Ureter (tissue), 1 donor: ENCODE data around the gene ZBTB16. TPM values are rescaled to one million over a fixed set of nuclear protein-coding genes. Genes with fewer than 3 reads are reported as not detected.

Experiments used
- DNase-seq: peaks from one replicate; pipeline ENCODE4 v3.0.0-alpha.2; 2020; ENCODE audit warnings: low spot score
- total RNA-seq: library from RNA; stranded (reverse); gene quantifications from one replicate; pipeline ENCODE4 v1.2.4, GENCODE V29; 2023
- donor health status: DM: yes; HTN: yes; CAD: no.

Gene ZBTB16
- total RNA-seq, 1 donor from 2014 or later, result 166 TPM

DNA sequence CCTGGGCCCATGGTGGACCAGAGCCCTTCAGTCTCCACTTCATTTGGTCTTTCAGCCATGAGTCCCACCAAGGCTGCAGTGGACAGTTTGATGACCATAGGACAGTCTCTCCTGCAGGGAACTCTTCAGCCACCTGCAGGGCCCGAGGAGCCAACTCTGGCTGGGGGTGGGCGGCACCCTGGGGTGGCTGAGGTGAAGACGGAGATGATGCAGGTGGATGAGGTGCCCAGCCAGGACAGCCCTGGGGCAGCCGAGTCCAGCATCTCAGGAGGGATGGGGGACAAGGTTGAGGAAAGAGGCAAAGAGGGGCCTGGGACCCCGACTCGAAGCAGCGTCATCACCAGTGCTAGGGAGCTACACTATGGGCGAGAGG lies 4.3 kb downstream of the ZBTB16 start:
- DNase-seq, result no peak

DNA sequence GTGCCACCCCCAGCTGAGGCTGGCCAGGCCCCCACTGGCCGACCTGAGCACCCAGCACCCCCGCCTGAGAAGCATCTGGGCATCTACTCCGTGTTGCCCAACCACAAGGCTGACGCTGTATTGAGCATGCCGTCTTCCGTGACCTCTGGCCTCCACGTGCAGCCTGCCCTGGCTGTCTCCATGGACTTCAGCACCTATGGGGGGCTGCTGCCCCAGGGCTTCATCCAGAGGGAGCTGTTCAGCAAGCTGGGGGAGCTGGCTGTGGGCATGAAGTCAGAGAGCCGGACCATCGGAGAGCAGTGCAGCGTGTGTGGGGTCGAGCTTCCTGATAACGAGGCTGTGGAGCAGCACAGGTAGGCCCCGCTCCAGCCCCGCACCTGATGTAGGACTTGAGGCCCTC lies 4.7 kb downstream of the ZBTB16 start:
- no peak for DNase-seq

DNA sequence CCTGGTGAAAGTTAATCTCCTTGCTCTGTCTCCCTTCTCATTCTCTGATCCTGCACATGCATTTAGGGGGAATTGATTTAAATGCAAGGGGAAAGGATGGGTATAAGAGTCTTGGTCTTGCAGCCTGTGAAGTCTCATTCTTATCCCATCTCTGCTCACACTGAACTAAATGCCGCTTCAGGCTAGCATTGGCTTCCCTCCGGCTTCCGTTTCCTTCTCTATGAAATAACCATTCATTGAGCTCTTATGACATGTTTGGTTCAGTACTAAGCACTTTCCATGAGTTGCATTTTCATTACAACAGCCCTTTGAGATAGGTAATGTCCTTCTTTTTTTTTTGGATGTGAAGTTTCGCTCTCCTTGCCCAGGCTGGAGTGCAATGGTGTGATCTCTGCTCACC lies 5.6 kb downstream of the ZBTB16 start:
- DNase-seq, result no peak

DNA sequence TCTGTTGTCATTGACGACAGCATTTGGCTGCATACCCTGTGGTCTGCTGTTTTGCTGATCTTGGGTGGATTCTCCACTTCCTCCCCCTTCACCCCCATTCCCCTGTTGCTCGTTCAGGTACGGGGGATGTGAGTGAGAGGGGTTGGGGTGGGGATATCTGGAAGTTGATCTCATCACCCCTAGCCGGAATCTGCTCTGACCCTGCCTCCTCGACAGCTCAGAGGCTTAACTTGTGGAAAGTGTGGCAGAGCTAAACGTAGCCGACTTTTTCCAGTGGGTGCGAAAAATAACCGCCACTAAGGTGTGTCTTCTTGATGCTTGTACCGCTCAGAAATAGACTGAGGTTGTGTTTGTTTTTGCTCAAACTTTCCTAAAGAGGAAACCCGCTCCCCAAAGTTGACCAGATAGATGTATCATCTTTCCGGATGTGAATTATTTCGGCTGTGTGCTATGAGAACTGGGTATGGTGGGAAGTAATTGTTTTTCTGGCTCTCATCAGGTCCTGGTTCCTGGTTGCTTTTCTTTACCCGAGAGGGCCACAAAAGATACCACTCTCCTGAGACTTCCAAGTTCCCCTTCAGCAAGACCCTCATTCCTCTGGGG lies 6.6 kb downstream of the ZBTB16 start:
- DNase-seq, result no peak

DNA sequence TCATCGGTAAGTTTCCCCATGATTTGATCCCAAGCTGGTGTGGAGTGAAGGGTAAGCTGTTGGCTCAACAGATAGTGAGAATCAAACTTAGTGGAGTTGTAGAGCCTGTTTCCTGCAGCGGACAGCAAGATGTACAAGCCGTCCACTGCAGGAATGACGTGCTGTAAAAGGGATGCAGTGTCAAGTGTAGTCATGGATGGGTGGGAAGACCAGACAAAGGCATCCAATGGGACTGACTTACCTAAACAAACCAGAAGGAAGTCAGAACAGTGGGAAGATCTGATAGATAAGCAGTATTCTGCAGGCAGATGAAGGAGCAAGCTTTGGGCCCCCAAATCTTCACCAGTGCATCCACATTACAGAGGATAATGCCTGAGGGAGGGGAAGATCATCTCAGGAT lies 8.8 kb downstream of the ZBTB16 start:
- DNase-seq, result no peak

DNA sequence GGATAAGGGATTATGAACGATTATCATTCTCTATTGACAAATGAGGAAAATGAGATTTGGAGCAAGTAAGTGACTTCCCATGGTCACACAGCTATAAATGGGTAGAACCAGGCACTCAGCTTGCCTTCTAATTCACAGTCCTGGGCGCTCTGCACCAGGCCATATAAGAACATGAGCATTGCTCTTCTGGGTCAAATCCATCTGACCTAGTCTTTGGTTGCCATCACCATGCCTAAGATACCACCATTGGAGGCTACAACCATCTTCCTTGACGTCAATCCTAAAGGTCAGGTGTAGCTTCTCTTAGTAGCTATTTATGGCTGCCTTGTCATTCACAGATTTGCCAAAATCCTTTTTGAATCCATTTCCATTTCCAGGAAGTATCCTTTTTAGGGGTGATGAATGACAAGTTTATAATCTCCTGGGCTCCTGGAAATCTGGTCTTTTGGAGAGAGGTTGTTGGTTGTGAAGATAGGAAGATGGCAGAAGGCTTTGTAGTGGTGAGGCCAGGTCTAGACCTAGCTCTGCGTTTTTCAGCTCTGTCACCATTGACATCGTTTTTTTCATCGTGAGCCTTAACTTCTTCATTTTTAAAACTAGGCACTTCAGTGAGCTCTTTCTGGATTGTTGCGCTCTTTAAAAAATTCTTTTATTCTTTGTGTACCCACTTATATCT lies 11.1 kb downstream of the ZBTB16 start:
- DNase-seq, result no peak

DNA sequence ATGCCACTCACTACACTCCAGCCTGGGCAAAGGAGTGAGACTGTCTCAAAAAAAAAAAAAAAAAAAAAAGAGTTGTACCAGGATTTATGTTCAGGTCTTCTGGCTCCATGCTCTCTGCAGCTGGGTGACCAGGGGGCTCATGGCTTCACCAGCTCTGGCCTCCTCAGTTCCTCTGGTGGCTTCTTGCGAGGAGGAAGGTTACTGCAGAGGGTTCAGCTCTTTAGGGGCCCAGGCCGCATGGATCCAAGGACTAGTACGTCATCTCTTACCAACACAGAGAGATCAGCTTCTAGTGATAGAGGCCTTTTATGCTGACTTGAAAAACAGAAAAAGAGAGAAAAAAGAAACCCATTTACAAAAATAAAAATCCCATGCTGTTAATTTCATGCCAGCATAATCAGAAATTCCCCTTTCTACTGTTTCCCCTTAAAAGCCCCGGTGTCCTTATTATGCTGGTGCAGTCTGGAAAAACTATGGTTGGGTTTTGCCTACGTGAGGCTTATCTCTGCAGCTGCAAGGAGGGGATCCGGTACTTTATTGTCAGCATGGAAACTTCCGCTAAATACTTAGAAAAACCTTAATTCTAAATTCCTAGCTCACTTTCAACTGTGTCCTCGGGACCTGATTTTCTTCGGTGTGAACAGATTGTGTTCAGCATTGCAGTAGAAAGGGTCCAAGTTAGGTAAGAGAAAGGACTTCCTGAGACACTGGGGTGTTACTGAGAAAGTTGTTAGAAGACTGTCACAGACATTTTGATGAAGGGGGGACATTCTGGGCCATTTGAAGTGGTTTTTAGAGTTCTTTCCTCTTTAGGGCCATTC lies 13.7 kb downstream of the ZBTB16 start:
- DNase-seq, result no peak

DNA sequence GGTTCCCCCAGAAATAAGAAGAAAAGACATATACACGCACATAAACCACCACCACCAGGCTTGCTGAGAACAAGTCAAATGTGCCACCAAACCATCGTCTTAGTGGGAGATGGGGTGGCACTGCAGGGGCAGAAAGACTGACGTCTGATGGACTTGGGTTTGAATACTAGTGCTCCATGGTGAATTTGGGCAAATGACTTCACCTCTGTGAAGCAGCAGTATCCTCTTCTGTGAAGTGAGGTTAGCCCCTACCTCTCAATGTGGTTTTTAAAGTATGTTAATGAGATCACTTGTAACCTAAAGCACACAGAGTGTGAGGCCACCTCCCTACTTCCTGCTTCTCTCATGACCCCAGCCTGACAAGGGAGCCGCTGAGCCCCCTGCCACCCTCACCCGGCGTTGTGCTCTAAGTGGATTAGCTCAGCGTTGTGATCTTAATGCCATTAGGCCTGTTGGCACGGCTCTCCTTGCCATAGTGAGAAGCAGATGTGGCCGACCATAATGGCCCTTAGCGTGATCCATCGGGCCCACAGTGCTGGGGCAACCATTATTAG lies 14.4 kb downstream of the ZBTB16 start:
- DNase-seq, result no peak

DNA sequence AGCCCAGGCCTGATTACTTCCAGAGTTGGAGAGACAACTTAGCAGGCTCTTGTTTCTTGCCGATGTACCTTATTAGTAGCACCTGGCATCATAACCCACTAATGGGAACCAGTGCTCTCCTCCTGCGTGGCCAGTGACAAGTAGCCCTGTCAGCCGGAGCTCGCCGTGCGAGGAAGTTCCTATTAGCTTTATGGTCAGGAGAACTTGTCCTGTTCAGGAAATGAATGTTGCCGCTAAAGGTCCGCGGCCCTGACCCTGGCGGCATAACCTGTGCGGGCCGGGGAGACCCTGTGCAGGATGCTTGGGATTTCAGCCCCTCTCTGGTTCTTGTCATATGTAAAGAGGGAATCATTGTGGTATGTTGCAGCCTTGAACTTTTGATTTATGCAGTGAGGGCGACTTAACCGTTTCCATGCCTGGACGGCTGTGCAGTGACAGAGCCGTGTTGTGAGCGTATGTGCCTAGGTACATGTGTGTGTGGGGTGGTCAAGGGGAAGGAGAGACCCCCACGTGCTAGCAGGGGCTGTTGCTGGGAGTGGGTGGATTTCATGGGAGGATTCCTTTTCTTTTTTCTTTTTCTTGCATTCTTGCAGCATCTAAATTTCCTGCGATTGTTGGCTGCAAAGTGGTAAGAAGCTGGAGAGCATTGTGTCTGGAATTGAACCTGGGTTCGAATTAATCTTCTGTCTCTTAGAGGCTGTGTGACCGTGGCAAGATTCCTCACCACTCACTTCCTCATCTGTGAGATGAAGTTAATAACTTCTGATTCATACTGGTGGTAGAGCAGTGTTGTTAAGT lies 15.2 kb downstream of the ZBTB16 start:
- DNase-seq, result no peak

DNA sequence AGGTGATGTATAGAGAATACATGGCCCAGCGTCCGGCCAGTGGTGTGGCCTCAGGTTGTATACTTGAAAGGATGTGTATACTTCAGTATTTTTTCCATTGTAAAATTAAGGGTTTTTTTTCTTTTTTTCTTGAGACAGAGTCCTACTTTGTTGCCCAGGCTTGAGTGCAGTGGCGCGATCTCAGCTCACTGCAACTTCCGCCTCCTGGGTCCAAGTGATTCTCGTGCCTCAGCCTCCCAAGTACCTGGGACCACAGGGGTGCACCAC lies 15.8 kb downstream of the ZBTB16 start:
- DNase-seq, result no peak

DNA sequence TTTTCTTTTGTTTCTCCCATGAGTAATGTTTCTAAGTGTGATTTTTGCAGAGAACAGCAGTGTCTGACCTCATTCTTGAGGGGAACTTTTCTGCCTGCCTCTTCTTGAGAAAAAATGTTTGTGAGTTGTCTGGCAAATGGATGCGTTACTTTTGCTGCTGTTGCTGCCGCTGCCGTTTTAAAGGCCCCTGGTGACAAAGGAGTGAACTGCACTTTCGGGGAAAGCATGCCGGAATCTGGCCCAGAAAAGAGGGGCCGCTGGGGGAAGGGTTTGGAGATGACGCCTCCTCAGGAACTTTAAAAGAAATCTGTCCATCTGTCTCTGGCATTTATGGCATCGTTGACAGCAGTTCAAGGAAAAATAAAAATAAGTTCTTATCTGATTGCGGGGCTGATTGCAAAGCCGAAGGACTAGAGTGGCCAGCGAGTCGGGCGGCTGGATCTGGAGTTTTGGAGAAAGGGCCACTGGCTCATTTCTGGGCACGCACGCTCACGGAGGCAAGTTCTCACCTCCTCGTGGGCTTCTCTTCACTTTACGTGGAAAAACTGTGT lies 16.5 kb downstream of the ZBTB16 start:
- no peak for DNase-seq

DNA sequence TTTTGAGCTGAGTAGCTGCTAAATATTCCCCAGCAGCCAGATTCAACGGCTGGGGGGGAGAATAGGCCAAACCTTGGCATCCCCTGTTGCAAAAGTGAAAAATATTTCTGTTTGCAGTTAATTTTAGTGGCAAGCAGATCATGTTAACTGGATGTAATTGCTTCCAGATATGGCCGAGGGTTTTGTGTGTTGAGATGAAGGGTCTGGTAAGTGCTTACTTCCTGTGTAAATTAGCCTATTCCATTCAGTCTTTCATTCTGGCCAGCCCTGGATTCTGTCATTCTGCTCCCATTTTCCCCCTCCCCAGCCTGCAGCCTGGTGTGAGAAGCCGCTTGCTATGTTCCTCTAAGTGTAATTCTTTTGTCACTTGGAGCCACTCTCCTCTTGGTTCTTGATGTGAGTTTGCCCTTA lies 17.4 kb downstream of the ZBTB16 start:
- DNase-seq, result no peak

DNA sequence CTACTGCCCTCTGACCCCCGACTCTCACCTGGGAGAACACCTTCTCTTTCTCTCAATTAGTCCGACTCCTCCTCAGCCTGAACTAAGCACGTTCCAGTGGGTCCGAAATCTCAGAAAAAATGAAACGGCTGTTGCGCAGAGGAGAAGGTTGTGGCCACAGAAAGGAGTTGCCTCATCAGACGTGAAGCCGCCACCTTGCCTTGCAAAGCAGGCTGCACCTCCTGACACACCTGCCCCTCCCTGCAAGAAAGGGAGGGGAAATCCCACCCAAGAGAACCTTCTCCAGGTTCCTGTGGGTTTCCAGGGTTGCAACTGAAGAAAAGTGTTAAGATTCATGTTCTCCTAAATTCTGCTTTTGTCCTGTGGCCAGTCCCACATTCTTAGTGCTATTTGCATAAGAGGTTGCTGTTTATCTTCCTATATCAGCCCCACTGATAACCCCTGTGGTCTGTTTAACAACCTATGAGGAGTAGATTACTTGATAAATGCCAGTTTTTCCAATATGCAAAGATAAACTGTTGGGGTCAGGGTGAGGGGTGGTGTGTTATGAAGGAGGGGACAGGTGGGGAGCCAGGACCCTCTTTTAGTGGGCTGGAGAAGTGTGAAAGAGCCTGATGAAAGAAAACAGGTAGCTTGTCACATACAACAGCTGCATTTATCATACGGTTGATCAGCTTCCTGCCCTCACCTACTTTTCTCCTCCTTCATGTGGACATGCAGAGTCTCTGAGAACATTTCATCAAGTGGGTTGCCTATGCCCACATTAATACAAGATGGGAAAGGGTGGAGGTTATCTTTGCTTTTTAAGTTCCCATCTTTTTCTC lies 18.2 kb downstream of the ZBTB16 start:
- DNase-seq, result no peak

DNA sequence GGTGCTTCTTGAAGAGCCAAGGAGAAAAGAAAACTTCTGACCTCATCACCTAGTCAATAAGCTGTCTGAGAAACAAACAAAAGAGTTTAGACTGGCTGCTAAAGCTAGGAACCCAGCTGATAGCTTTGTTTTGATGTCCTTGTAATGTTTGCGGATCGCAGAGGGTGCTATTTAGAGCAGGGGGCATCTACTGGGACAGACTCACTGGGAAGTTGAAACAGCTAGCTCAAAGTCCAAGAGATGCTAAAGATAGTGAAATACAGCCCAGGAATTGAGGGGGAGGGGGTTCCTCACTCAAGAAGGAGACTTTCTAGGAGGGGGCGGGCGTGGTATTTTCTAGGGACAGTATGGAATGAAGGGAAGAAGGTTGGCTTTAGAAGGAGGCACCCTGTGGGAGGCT lies 18.9 kb downstream of the ZBTB16 start:
- no peak for DNase-seq

DNA sequence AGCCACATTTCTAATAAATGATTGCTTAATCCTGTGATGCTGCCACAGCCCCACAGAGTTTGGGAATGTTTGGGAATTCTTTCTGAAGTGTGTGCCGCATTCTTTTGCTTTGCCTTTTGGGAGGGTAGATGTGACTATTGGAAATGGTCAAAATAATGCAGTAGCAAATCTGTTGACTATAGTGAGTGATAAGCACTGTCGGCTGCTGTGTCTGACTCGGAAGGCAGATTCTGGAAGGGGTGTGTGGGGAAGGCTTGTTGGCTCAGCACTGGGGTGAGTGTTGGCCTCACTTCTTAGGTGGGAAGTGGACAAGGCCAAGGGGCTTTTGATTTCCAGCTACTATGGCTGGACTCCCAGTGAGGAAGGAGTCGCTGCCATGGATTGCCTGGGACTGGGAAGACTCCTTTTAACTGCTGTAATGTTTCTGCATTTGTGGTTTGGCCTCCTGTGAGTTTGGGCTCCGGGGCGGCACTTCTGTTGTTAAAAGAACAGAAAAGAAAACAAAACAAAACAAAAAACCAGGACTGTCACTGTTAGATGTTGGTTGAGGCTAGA lies 20.1 kb downstream of the ZBTB16 start:
- no peak for DNase-seq

DNA sequence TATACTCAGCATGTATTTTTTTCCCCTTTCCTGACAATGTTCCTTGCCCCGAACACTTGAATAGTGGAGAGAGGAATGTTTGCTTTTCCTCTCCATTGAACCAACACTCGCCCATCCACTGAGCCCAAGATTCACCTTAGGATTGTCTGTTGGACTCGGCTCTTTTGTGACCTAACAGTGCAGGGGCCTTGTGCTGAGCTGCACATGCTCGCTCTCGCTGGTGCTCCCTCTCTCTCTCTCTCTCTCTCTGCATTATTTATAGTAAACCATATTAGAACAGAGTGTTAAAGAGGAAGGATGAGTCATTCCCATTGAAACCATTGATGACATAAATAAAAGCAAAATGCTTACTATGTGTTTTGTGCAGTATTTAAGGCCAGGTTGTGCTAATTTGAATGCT lies 20.7 kb downstream of the ZBTB16 start:
- DNase-seq, result no peak

DNA sequence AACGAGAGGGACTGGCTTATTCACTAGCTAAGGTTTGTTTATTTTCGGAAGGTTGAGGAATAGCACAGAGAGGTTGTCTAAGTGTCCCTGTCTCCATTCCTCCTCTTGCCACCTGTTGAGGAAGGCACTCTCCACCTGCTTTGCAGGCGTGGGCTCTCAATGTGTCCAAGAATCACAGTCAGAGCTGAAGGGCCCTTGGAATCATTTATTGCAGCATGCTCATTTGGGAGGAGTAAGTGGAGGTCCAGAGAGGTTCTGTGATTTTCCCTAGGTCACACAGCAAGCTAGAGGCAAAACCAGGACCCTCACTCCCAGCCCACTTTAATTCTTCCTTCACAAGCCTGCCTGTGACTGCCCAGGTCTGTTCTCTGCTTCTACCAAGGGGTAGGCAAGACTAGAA lies 21.3 kb downstream of the ZBTB16 start:
- no peak for DNase-seq

DNA sequence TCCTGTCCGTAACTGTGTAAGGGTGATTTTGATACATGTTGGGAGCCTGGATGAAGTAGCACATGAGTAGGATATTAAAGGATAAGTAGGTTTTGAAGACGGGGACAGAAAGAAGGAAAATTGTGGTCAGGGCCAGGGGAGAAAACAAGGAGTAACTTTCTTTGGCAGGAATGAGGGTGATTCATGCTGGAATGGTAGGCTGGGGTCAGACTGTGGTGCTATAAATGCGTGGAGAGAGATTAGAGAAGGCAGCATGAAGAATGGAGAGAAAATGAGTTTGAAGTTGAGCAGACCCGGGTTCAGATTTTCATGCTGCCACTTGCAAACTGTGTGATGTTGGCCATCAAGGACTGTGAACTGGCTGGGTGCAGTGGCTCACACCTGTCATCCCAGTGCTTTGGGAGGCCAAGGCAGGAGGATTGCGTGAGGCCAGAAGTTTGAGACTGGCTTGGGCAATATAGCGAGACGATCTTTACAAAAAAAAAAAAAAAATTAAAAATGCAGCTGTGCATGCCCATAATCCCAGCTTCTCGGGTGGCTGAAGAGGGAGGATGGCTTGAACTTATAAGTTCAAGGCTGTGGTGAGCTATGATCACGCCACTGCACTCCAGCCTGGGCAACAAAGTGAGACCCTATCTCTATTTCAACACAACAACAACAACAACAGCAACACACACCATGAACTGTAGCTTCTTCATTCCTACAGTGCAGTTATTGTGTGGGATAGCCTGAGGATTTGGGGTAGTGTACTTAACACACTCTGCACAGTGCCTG lies 22.3 kb downstream of the ZBTB16 start:
- DNase-seq, result no peak

DNA sequence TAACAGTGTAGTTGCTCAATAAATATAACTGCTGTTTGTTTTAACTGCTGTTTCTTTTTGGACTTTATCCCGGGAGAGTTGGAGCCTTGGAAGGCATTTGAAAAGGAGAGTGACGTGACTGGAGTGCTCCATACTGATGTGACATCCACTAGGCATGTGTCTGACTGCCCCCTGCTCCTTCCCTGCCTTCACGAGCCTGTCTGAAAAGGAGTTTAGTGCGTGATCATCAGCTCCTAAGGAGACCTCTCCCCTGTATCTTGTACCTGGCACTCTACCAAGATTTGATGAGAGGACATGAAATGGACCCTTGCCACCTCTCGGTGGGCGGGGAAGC lies 22.9 kb downstream of the ZBTB16 start:
- no peak for DNase-seq

DNA sequence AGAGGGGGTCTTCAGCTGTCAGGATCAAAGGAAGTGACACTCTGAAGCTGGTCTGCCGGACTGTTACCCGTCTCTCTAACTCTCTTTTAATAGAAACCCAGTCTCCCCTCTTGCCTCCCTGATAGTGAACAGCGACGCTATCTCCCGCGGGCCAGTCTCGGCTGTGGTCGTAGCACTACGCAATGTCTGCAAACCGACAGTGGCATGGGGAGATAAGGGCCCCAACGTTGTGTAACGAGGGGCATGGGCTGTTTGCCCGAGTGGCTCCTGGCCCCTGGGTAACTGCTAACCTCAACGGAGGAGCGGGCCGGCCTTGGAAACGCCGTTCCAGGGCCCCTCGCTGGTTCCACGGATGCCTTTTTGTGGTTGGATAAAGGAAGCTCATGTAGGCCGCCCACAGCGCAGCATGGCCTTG lies 23.3 kb downstream of the ZBTB16 start:
- no peak for DNase-seq
